Stimulated activated CD4-positive, alpha-beta T cell treated with anti-CD3 and anti-CD28 coated beads, TNF-alpha, amount 100 ng/mL, for 48 hours (primary cell): ENCODE data around the gene GDF2.

ENCODE experiments used
- DNase-seq, 3 donors: peaks; one replicate each; pipeline ENCODE4 v3.0.0-alpha.2; 2020; ENCODE audit warnings: low read depth in 3 of 3

Gene GDF2

DNA sequence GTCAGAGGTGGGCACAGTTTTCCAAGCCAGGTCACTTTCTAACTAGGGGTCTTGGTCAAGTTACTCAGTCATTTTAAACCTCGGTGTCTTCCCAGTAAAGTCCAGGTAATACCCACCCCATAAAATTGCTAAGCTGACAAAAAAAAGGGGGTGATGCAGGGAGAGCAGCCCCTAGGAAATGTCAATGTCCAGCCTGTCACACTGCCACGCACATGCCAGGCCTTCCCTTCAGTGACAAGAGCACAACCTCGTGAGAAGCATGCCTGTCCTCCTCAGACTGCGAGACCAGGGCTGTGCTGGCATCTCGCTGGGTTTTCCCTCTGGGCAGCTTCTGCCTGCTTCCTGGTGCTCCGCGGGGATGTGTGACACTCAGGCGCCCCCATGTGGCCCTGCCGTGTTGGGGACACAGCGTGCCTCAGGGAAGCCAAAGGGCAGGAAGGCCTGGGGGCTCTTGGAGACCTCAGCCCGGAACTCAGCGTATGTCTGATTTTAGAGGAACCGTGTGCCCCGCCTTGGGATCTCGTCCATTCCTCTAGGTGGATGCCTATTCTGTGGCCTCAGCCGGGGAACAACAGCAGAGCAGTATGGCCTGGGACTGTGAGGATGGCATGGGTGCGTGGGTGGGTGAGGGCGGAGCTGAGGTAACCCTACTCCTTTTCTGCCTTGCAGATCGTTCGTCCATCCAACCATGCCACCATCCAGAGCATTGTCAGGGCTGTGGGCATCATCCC is 10.2 kb upstream of the GDF2 start:
- peak; percentile 65 to 79 (median 77) for DNase-seq

DNA sequence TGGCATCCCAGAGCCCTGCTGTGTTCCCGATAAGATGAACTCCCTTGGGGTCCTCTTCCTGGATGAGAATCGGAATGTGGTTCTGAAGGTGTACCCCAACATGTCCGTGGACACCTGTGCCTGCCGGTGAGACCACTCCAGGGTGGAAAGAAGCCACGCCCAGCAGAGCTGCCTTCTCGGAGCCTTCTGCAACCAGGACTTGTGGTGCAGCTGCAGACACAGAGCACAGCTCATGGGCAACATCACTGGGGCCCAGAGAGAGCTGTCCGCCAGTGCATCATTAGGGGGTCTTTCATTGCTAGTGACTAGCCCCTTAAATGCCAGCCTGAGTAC is 9.6 kb upstream of the GDF2 start:
- DNase-seq: no peak

DNA sequence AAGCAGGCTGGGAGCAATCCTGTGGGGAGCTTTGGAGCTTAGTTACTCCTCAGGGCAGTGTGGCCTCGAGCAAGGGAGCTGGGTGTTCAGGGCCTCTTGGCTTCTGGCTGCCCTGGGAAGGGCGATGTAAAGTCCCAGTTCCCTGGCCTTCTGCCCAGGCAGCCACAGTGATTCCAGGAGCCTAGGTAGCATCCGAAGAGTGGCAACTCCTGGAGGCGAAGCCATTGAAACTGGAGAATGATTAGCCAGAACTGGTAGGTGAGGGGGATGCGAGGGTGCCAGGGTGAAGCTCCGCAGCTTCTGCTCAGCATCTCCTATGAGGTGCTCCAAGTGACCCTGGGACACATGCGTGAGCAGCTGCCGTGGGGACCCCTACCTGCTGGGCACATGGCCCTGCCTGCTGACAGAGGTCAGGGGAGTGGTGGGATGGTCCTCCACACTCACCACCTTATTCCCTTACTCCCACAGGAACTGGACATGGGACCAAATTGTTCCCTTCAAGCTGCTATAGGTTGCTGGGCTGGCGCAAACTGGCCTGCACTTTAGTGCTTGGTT is 7.8 kb upstream of the GDF2 start:
- no peak for DNase-seq

DNA sequence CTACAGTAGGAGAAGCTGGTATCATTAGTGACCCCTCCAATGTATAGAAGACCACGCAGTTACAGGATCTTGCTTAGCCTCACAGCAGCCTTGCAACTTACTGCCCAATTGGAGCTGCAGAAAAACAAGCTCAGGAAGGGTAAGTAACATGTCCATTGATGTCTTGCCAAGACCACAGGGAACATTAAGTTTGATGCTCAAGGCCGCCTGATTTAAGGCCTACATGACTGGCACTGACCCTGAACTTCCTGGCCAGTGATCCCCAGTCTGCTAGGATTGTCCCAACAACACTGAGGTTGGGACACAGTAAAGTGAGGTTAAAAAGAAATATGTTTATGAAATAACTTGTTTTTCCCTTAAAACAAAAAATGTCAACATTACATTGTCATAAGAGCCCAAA is 6.8 kb upstream of the GDF2 start:
- no peak for DNase-seq

DNA sequence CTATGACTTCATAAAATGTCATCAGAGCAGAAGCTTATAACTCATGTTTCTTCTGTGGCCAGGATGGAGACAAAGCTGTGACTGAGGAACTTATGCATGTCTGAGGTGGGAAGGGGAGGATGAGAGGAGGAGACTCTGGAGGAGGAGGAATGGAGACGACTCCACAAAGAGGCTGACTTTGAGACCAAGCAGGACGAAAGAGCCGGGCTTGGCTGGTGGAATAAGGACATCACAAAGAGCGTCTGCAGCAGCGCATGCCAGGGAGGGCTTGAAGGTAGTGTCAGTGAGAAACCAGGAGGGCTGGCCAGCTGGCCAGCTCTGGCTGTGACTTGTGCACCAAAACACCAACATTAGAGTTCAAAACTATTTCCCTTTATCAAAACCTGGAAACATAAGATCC is 6.1 kb upstream of the GDF2 start:
- DNase-seq: no peak

DNA sequence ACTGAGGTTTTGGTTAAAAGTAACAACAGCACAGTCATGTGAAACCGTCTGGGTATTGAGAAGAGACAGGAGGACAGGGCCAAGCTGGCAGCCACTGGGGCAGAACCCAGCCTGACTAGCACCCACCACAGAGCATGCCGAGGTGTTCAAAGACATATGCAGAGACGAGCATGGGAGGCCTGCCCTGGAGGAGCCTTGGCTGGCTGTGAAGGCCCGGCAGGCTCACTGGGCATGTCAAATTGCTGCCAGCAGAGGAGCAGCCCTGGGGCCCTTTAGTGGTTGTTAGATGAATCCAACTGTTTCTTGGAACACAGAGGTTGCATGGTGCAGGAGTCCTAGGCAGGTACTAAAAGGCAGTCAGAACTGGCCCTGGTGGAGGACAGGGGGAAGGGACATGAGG is 5.0 kb upstream of the GDF2 start:
- no peak for DNase-seq

DNA sequence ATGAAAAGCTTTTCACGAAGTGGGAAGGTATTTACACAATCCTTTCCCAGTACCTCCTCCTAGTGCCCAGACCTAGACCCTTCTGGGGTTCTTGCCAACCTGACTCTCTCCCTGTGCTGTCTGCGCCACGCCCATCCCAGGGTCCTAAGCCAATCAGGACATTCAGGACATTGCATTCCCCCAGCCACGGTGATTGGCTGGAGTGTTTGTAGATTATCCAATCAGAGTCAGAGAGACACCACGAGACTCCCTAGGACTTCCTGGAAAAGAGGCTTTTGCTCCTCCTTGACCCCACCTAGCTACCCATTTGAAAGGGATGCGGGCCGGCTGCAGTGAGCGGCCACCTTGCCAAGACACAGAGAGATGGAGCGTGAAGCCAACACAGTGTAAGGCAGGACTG is 3.5 kb upstream of the GDF2 start:
- no peak for DNase-seq

DNA sequence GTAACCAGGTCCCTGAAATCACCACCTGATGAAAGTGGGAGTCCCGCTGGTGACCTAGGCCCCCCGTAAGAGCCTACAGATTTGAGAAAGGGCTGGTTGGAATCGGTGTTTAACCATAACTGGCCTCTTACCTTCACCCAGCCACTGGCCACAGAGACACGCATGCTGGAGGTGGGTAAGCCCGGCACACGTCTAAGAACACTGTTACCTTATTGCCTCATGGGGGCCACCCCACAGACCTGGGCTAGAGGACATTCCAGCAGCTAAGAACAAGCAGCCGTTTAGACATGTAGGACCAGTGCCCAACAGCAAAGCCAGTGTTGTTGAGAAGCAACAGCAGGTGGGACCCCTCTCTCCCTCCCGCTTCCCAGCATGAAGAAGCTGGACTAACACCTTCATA is 2.5 kb upstream of the GDF2 start:
- DNase-seq: no peak

DNA sequence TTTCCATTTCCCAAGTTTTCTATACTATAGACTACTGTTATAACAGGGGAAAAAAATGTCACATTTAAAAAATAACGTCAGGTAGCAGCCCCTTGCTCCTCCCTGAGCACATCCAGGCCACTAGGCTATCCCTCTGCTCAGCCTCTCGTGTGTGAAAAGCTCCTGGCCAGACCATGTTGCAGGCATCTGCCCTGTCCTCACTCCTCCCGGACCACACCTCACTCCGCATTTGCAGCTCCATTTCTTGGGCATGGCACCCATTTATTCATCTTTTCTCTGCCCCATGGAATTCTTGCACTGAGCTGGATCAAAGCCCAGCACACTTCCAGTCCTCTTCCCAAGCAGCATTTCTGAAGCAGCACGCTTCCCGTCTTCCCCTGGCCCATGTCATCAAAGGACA is 1.4 kb upstream of the GDF2 start:
- no peak for DNase-seq

DNA sequence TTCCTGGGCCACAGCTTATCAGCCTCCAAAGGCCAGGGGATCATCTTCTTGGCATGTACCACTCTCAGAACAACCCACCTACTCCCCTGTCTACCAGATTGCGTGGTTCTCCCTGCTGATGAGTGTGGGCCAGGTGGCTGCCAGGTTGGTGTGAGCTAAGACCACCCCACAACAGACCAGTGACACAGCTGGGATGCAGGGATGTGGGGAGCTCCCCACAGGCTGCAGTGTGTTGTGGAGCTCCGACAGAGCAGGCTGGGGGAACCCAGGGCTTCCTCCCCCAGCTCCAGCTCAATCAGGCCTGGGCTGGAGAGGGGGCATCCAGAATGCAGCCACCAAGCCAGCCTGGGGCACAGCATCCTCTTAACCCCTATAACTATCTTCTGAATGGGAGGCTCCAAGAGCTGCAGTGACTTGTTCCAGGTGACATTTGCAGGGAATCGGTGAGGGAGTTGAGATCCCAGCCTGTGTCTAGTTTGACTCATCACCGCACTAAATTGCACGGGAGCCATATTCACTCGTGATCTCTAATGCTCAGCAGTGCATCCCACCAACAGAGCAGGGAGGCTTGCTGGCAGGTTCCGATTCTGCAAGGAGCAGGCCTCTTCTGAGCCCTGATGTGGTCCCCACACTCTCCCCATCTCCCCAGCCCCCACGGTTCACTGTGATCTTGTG is 596 bp upstream of the GDF2 start:
- DNase-seq: no peak

DNA sequence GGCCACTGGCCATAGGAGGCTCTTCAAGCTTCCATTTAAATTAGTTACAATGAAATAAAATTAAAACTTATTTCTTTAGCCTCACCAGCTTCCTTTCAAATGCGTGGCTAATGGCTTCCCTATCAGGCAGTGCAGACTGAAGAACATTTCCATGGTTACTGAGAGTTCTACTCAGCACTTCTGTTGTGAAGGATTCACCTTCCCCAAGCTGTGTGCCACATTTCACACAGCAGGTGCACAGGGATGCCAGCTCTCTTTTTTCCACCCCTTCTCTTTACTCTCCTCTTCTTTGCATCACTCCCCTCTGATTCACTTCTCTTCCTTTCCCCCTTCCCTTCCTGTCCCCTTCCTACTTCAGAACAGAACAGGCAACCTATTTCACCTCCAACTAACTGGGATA is 833 bp downstream of the GDF2 start:
- DNase-seq: no peak

DNA sequence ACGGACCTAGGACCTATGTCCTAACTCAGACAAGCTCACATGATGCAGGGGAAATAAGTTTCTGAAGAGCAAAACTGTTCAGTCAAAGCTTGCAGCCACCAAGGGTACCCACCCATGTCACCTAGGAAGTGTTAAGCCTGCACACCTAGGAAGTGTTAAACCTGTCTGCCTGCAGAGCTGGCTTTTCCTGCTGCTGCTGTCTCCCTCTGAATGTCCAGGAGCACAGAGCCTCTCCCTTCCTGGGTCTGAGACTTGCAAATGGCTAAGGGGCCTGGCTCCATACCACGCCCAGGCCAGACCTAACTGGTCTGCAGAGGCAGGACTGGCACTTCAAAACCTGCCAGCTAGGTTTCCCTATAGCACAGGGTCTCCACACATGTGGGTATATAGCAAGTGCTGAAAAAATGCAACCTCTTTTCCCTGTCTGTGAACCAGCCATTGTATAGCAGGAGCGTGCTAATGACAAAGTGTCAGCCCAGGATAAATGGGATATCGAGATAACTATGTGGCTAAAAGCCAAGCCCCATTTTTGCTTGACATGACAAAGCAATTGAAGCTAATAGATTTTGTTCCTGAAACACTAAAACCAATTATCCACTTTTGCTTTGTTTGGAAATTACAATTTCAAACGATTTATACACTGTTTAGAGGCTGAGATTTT is 1.5 kb downstream of the GDF2 start:
- no peak for DNase-seq

DNA sequence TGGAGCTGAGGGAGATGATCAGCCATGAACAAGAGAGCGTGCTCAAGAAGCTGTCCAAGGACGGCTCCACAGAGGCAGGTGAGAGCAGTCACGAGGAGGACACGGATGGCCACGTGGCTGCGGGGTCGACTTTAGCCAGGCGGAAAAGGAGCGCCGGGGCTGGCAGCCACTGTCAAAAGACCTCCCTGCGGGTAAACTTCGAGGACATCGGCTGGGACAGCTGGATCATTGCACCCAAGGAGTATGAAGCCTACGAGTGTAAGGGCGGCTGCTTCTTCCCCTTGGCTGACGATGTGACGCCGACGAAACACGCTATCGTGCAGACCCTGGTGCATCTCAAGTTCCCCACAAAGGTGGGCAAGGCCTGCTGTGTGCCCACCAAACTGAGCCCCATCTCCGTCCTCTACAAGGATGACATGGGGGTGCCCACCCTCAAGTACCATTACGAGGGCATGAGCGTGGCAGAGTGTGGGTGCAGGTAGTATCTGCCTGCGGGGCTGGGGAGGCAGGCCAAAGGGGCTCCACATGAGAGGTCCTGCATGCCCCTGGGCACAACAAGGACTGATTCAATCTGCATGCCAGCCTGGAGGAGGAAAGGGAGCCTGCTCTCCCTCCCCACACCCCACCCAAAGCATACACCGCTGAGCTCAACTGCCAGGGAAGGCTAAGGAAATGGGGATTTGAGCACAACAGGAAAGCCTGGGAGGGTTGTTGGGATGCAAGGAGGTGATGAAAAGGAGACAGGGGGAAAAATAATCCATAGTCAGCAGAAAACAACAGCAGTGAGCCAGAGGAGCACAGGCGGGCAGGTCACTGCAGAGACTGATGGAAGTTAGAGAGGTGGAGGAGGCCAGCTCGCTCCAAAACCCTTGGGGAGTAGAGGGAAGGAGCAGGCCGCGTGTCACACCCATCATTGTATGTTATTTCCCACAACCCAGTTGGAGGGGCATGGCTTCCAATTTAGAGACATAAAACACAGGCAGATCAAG is 3.3 kb downstream of the GDF2 start:
- DNase-seq: no peak

DNA sequence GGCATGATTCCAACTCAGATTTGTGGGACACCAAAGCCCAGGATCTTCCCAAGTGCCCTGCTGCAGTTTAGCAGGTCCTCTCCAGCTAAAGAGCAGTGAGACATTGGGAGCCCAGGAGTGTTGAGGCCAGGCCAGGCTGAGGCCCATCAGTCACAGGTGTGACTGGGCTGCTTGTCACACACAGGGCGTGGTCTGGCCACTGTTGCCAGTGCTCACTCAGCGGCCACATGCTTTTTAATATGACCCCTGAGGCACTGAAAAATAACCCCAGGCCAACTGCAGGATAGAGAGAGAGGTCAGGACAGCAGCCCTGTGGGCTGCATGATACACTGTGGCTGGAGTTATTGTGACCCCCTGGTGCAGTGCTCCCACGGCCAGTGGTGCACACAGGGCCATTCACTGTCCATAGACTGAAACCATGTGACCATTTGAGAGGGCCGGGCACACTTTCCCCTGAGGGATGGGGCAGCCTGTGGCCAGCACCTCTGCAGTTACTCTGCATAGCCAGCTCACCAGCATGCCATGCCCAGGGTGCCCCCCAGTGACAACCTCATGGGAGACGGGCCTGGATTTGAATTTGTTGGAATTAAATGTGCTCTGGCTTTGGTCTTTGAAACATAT is 4.2 kb downstream of the GDF2 start:
- DNase-seq: no peak

DNA sequence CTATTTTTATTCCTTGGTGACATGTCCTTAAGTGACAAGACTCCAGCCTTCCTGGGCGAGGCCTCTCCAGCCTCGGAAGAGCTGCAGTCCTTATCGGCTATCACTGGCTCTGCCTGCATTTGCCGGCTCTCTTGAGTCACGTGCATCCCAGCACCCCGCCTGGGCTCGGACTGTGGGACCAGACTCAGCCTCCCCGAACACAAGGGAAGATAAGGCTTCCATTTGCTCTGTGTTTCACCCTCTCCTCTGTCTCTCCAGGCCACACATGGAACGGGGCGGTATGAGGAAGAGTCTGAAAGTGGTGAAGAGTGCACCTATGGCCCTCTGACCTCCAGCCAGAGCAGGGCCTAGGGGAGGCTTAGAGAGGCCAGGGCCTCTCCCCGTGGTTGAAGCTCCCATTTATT is 4.7 kb downstream of the GDF2 start:
- DNase-seq: no peak

DNA sequence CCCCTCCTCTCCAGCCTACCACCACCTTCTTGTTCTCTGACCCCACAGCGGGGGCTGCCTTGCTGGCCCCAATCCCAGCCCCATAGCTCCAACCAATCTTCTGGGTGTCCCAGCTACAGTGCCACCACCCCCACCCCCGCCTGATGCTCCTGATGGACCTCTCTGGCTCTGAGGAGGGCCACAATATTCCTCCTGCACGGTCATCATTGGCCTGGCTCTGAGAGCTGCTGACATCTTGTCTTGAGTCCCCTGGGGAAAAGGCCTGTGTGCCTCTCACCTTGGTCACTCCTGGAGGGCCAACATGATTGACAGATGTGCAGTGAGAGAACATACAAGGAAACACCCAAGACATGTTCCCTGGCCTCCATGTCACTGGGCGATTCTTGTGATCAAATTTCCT is 7.6 kb downstream of the GDF2 start:
- DNase-seq: no peak

DNA sequence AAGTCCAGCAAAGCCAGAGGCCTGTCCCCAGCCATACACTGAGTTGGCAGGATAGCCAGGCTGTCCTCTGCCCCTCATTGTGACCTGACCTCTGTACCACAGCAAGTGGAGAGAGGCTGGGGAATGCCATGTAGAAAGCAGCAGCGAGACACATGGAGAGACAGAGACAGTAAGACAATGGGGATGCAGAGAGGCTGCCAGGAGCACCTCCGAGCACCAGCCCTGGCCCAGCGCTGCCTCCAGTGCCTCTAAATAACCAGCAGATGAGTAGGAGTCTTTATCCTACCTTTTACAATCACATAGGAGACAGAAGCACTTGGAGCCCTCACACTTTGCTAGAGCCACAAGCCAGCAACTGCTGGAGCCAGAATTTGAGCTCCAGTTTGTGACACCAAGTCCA is 8.1 kb downstream of the GDF2 start:
- DNase-seq: no peak

DNA sequence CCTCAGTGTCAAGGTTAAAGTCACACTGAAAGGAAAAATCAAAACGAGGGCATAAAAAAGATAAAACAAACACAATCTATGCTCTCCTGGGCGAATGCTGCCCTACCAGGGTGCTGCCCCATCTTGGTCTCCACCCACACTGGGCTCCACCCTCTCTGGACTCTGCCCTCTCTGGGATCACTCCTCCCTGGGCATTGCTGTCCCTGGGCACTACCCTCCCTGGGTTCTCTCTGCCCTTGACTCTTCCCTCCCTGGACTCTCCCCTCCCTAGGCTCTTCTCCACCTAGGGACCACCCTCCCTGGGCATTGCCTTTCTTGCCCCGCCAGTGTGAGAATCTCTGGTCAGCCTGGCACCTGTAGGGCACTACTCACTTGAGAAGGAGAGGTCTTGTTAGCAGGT is 8.6 kb downstream of the GDF2 start:
- no peak for DNase-seq

DNA sequence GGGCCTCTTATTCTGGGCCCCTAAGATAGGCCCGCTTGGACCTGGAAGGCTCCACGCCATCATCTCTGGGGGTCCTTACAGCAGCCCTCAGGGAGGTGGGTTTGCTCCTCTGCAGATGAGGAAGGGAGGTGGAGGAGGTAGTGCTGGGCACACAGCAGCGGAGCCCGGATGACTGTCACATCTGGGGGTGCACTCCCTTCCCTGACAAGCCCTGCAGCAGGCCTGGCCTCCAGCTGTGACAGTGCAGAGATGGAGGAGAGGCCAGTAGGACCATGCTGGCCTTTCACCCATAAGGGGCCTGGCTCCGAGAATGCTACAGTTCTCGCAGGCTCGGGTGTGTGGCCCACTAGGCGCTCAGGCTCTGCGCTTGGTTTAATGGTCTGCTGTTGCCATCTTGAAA is 9.2 kb downstream of the GDF2 start:
- no peak for DNase-seq

DNA sequence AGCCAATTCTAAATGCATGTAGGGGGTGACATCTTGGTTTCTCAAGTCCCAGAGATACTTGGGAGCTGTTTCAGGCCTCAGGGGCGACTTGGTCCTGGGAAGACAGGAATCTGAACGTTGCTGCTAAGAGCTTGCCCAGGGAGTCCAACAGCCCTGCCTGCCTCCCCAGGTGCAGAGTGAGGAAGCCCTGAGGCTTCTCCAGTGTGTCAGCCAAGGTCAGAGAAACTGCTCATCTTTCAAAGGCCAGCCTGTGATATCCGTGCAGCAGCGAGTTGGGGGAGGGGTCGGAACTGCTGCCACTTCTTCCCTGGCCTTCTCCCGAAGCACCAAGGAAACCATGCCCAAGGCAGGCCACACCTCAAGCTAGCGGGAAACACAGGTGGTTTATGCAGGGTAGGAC is 9.7 kb downstream of the GDF2 start:
- no peak for DNase-seq

DNA sequence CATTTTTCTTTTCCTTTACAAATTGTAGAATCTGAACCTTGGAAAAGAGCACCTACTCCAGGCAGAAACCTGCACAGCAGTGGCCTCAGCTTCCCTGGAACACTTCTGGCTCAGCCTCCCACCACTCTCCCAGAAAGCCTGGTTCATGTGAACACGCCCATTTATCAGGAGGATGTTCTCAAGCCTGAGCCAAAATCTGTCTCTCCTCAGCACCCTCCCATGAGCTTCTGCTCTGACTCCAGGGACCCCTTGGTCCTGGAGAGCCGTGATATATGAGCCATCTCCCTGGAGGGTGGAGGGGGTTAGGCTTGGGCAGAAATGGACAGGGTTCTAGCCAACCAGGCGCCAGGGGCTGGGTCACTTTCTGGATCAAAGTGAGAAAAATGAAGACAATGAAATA is 10.1 kb downstream of the GDF2 start:
- DNase-seq: no peak
